ENCODE results near the gene VRK2. TPM values are rescaled to one million over a fixed set of nuclear protein-coding genes. Genes with fewer than 3 reads are reported as not detected.

VRK2 gene
- polyA plus RNA-seq, 1 donor from 2014 or later: 0.45 TPM

DNA sequence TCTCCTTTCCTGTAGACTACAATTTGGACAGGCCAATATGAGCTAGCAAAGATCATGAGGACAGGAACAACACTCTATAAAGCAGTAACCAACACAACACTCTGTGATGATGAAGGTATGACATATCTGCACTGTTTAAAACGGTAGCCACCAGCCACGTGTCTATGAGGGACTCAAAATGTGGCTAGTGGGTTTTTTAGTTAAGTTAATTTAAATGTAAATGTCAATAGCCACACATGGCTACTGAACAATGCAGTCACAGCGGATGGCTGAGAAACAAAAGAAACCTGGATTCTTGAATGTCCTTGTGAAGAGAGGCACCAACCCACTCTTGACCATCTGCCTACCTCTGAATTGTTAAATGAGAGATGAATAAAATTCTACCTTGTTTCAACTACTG, 160.6 kb downstream of the VRK2 start:
- no peaks in the 10 kb centered on the region for H3F3A ChIP-seq (ENCODE audit: insufficient read depth, low read length, poor library complexity, severe bottlenecking)
- no peaks in the 10 kb centered on the region for H3K36me3 ChIP-seq (ENCODE audit: insufficient read depth, low read length)
- no peak overlapping the region for H3K9ac ChIP-seq (ENCODE audit: low read length)
- no peaks in the 10 kb centered on the region for H3K9me2 ChIP-seq (ENCODE audit: insufficient read depth, low read length)
- H2AFZ ChIP-seq (ENCODE audit: low read depth, low read length): no peak overlapping the region
- H3K9me3 ChIP-seq (ENCODE audit: low read length): no peaks in the 10 kb centered on the region
- TF ChIP-seq MXI1 (conservative IDR thresholded peaks at IDR 0.05; ENCODE audit: poor library complexity, severe bottlenecking) (no peak), POLR2AphosphoS5 (IDR thresholded peaks at IDR 0.05) (no peak), EZH2 (IDR thresholded peaks at IDR 0.05; ENCODE audit: borderline replicate concordance, insufficient read depth, low read length, poor library complexity, severe bottlenecking) (no peak), EP300 (conservative IDR thresholded peaks at IDR 0.05; ENCODE audit: poor library complexity, severe bottlenecking) (no peak), RAD21 (conservative IDR thresholded peaks at IDR 0.05) (no peak), TAF1 (IDR thresholded peaks at IDR 0.05; ENCODE audit: low read depth) (no peak), SMC3 (conservative IDR thresholded peaks at IDR 0.05; ENCODE audit: poor library complexity) (no peak)
- TF ChIP-seq, protein P1, sequence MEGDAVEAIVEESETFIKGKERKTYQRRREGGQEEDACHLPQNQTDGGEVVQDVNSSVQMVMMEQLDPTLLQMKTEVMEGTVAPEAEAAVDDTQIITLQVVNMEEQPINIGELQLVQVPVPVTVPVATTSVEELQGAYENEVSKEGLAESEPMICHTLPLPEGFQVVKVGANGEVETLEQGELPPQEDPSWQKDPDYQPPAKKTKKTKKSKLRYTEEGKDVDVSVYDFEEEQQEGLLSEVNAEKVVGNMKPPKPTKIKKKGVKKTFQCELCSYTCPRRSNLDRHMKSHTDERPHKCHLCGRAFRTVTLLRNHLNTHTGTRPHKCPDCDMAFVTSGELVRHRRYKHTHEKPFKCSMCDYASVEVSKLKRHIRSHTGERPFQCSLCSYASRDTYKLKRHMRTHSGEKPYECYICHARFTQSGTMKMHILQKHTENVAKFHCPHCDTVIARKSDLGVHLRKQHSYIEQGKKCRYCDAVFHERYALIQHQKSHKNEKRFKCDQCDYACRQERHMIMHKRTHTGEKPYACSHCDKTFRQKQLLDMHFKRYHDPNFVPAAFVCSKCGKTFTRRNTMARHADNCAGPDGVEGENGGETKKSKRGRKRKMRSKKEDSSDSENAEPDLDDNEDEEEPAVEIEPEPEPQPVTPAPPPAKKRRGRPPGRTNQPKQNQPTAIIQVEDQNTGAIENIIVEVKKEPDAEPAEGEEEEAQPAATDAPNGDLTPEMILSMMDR (IDR thresholded peaks at IDR 0.05; ENCODE audit: poor library complexity, severe bottlenecking): no peak
- TF ChIP-seq, protein P2, sequence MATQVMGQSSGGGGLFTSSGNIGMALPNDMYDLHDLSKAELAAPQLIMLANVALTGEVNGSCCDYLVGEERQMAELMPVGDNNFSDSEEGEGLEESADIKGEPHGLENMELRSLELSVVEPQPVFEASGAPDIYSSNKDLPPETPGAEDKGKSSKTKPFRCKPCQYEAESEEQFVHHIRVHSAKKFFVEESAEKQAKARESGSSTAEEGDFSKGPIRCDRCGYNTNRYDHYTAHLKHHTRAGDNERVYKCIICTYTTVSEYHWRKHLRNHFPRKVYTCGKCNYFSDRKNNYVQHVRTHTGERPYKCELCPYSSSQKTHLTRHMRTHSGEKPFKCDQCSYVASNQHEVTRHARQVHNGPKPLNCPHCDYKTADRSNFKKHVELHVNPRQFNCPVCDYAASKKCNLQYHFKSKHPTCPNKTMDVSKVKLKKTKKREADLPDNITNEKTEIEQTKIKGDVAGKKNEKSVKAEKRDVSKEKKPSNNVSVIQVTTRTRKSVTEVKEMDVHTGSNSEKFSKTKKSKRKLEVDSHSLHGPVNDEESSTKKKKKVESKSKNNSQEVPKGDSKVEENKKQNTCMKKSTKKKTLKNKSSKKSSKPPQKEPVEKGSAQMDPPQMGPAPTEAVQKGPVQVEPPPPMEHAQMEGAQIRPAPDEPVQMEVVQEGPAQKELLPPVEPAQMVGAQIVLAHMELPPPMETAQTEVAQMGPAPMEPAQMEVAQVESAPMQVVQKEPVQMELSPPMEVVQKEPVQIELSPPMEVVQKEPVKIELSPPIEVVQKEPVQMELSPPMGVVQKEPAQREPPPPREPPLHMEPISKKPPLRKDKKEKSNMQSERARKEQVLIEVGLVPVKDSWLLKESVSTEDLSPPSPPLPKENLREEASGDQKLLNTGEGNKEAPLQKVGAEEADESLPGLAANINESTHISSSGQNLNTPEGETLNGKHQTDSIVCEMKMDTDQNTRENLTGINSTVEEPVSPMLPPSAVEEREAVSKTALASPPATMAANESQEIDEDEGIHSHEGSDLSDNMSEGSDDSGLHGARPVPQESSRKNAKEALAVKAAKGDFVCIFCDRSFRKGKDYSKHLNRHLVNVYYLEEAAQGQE (IDR thresholded peaks at IDR 0.05; ENCODE audit: borderline replicate concordance): no peak
- no peaks in the 10 kb centered on the region for H3K27me3 ChIP-seq (ENCODE audit: insufficient read depth, low read depth, low read length)
- H3K79me2 ChIP-seq (replicated peaks; ENCODE audit: insufficient read depth, low read length): no peaks in the 10 kb centered on the region
- no peak overlapping the region for H3K27ac ChIP-seq (ENCODE audit: low read length)
- no peak overlapping the region for H3K4me2 ChIP-seq (ENCODE audit: low read length)
- H3K4me3 ChIP-seq (ENCODE audit: low read length): no peak overlapping the region
- no peaks in the 10 kb centered on the region for H4K20me1 ChIP-seq (ENCODE audit: insufficient read depth)

Other genes starting within 250 kb of the VRK2 start
- gene FANCL, start 194.5 kb downstream of the VRK2 start, polyA plus RNA-seq: 72.8 and 75.9 TPM in 2 replicates